ENCODE measurements around the gene MYLK2. TPM values are rescaled to one million over a fixed set of nuclear protein-coding genes. Genes with fewer than 3 reads are reported as not detected.

MYLK2 gene
- total RNA-seq, 2 donors from 2014 or later, result not detected

DNA sequence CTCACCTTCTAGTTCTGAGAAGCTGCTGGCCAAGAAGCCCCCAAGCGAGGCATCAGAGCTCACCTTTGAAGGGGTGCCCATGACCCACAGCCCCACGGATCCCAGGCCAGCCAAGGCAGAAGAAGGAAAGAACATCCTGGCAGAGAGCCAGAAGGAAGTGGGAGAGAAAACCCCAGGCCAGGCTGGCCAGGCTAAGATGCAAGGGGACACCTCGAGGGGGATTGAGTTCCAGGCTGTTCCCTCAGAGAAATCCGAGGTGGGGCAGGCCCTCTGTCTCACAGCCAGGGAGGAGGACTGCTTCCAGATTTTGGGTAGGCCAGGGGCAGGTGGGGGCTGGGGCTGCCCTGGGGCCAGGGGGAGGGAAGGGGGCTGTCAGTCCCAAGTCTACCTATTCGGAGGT is 2.3 kb downstream of the MYLK2 start:
- ATAC-seq (ENCODE audit: insufficient number of reproducible peaks, low FRiP score, low read depth), result no peak
- Histone ChIP-seq H3K4me1 (ENCODE audit: control insufficient read depth in 1 of 2, low read depth in 2 of 2) (peaks cover 0 to 47% of the 10 kb centered on the region in 2 donors), H3K36me3 (no peaks in the 10 kb centered on the region), H3K27me3 (replicated peaks; ENCODE audit: insufficient read depth) (no peaks in the 10 kb centered on the region), H3K9me3 (no peaks in the 10 kb centered on the region), H3K4me3 (no peak overlapping the region), H3K27ac (peak overlapping the region; percentile 75)
- TF ChIP-seq, protein P1, sequence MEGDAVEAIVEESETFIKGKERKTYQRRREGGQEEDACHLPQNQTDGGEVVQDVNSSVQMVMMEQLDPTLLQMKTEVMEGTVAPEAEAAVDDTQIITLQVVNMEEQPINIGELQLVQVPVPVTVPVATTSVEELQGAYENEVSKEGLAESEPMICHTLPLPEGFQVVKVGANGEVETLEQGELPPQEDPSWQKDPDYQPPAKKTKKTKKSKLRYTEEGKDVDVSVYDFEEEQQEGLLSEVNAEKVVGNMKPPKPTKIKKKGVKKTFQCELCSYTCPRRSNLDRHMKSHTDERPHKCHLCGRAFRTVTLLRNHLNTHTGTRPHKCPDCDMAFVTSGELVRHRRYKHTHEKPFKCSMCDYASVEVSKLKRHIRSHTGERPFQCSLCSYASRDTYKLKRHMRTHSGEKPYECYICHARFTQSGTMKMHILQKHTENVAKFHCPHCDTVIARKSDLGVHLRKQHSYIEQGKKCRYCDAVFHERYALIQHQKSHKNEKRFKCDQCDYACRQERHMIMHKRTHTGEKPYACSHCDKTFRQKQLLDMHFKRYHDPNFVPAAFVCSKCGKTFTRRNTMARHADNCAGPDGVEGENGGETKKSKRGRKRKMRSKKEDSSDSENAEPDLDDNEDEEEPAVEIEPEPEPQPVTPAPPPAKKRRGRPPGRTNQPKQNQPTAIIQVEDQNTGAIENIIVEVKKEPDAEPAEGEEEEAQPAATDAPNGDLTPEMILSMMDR (IDR thresholded peaks at IDR 0.05), result no peak
- DNase-seq (ENCODE audit: low spot score), result no peak

- TF ChIP-seq, protein P1 (IDR thresholded peaks at IDR 0.05), result peak; percentile 99
- Histone ChIP-seq H3K27me3 (replicated peaks; ENCODE audit: insufficient read depth) (no peaks in the 10 kb centered on the region), H3K9me3 (no peaks in the 10 kb centered on the region), H3K36me3 (no peaks in the 10 kb centered on the region), H3K4me1 (ENCODE audit: control insufficient read depth in 1 of 2, low read depth in 2 of 2) (peaks cover 0 to 47% of the 10 kb centered on the region in 2 donors), H3K4me3 (peak overlapping the region; percentile 22), H3K27ac (peak overlapping the region; percentile 75)
- ATAC-seq (ENCODE audit: insufficient number of reproducible peaks, low FRiP score, low read depth) (peak; percentile 85), DNase-seq (ENCODE audit: low spot score) (peak; percentile 74)
Observed at GRCh38 chr20:31822421-31823330, 3.5 kb downstream of the MYLK2 start.

GRCh38 chr20:31823360-31824124 is 4.4 kb downstream of the MYLK2 start:
- Histone ChIP-seq H3K36me3 (no peaks in the 10 kb centered on the region), H3K27ac (peak overlapping the region; percentile 41 to 45), H3K4me1 (ENCODE audit: control insufficient read depth in 1 of 2, low read depth in 2 of 2) (peaks cover 0 to 46% of the 10 kb centered on the region in 2 donors), H3K27me3 (replicated peaks; ENCODE audit: insufficient read depth) (no peaks in the 10 kb centered on the region), H3K4me3 (no peak overlapping the region), H3K9me3 (no peaks in the 10 kb centered on the region)
- ATAC-seq (ENCODE audit: insufficient number of reproducible peaks, low FRiP score, low read depth), result no peak
- no peak for DNase-seq (ENCODE audit: low spot score)
- TF ChIP-seq, protein P1 (IDR thresholded peaks at IDR 0.05), result no peak

DNA sequence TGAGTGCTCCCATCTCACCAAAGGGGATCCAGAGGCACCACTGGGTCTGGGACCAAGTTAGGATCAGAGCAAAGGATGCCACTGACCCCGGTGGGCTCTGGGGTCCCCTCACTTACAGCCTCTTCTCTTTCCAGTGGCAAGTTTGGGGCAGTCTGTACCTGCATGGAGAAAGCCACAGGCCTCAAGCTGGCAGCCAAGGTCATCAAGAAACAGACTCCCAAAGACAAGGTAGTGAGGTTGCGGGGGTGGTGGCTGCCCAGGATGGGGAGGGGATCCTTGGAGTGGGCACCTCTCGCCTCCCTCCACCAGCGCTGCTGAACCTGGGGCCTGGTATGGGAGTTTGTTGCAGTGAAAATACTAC is 4.9 kb downstream of the MYLK2 start:
- H3K4me1 ChIP-seq (ENCODE audit: control insufficient read depth in 1 of 2, low read depth in 2 of 2), result peaks cover 0 to 41% of the 10 kb centered on the region in 2 donors
- H3K4me3 ChIP-seq, result no peak overlapping the region
- H3K9me3 ChIP-seq, result no peaks in the 10 kb centered on the region
- H3K27me3 ChIP-seq (replicated peaks; ENCODE audit: insufficient read depth), result no peaks in the 10 kb centered on the region
- TF ChIP-seq, protein P1 (IDR thresholded peaks at IDR 0.05), result no peak
- DNase-seq (ENCODE audit: low spot score), result no peak
- peak overlapping the region in 1 of 2 donors; percentile 41 for H3K27ac ChIP-seq
- no peak for ATAC-seq (ENCODE audit: insufficient number of reproducible peaks, low FRiP score, low read depth)
- no peaks in the 10 kb centered on the region for H3K36me3 ChIP-seq
